Aorta (tissue), 5 donors: ENCODE data around the gene RPL28. TPM values are rescaled to one million over a fixed set of nuclear protein-coding genes. Genes with fewer than 3 reads are reported as not detected.

ENCODE experiments used
- ATAC-seq: fragments of 200-7000 bp; cut with Tn5 transposase; one replicate; pipeline ENCODE4 v1.9.1; 2022; ENCODE audit warnings: moderate library complexity; ENCODE audit not compliant: low FRiP score
- DNase-seq, 2 donors: peaks; one replicate each; pipeline ENCODE4 v3.0.0-alpha.2; 2020
- H3K27ac ChIP-seq, 2 donors: one replicate each; pipeline ENCODE4 v1.5.1; 2013; ENCODE audit warnings: low read length in 2 of 2, mild to moderate bottlenecking in 2 of 2, moderate library complexity in 2 of 2, control low read depth in 1 of 2, inconsistent platforms in 1 of 2, low read depth in 1 of 2
- H3K27me3 ChIP-seq, 2 donors: one replicate each; pipeline ENCODE4 v1.6.1; 2013; ENCODE audit warnings: control low read depth in 1 of 2, low read length in 1 of 2, mild to moderate bottlenecking in 1 of 2, moderate library complexity in 1 of 2; ENCODE audit not compliant: insufficient read depth in 2 of 2, control insufficient read depth in 1 of 2
- H3K36me3 ChIP-seq, 2 donors: one replicate each; pipeline ENCODE4 v1.6.1; 2013; ENCODE audit warnings: control low read depth in 1 of 2, low read length in 1 of 2, mild to moderate bottlenecking in 1 of 2; ENCODE audit not compliant: insufficient read depth in 2 of 2, control insufficient read depth in 1 of 2
- H3K4me1 ChIP-seq, 2 donors: one replicate each; pipeline ENCODE4 v1.6.1; 2013; ENCODE audit warnings: low read length in 2 of 2, control low read depth in 1 of 2, mild to moderate bottlenecking in 1 of 2, moderate library complexity in 1 of 2; ENCODE audit not compliant: insufficient read depth in 2 of 2, control insufficient read depth in 1 of 2
- H3K4me3 ChIP-seq, 2 donors: one replicate each; pipeline ENCODE4 v1.5.1; 2013; ENCODE audit warnings: low read length in 2 of 2, control low read depth in 1 of 2, mild to moderate bottlenecking in 1 of 2
- H3K9me3 ChIP-seq: one replicate; pipeline ENCODE4 v1.6.1; 2013; ENCODE audit warnings: mild to moderate bottlenecking, low read length; ENCODE audit not compliant: control insufficient read depth
- WGBS, 2 donors: extraction: QIAGEN DNeasy Blood & Tissue Kit; methylation state at CpG; one replicate each; pipeline ENCODE4 v1.1.7; 2013; 5-methylcytosine and 5-hydroxymethylcytosine counted together
- intact Hi-C, 2 donors: fragments of 100-400 bp; cut with DNase I; formaldehyde crosslinking; loops; one replicate each; pipeline versions ENCODE4 v1.14.2 to v1.15.0; 2022
- long read RNA-seq, 2 donors: library from polyadenylated mRNA; unstranded; transcript quantifications; one replicate each; pipeline ENCODE4 v2.0.0, GENCODE V29; 2020 to 2021
- polyA plus RNA-seq, 2 donors: library from polyadenylated mRNA; stranded (reverse); fragments of 200-250 nt; gene quantifications; one replicate each; pipeline ENCODE4 v1.2.3, GENCODE V29; 2013
- total RNA-seq, 2 donors: library from RNA; stranded (reverse); fragmentation: NEBNext Ultra II Directional; extraction: Animal tissue kit (Norgen Biotek cat#: 25700); gene quantifications; one replicate each; pipeline ENCODE4 v1.2.1, GENCODE V29; 2021
- donor health status: healthy with polysubstance abuse.
- donor health status: Bipolar disorder and iron deficiency.
- donor health status: DM: no; HTN: no; CAD: no.
- donor health status: DM: no; HTN: no; CAD: no.
- donor health status: DM: yes; HTN: yes; CAD: no.

Gene RPL28
- 1,000 to 10,000 TPM in 1 of 2 donors, 100 to 1,000 TPM in 1; 841 to 1,022 TPM for total RNA-seq
- 1,000 to 10,000 TPM; 1,298 to 1,335 TPM for polyA plus RNA-seq
- long read RNA-seq, donor 1, full-length matches to known transcripts = 155 of 163 reads
- long read RNA-seq, donor 1, partial matches to known transcripts = 5 of 163 reads
- long read RNA-seq, donor 1, other reads (novel, unspliced or antisense) = 3 of 163 reads
- long read RNA-seq, donor 2, full-length matches to known transcripts = 83 of 94 reads
- long read RNA-seq, donor 2, partial matches to known transcripts = 9 of 94 reads
- long read RNA-seq, donor 2, other reads (novel, unspliced or antisense) = 2 of 94 reads

DNA sequence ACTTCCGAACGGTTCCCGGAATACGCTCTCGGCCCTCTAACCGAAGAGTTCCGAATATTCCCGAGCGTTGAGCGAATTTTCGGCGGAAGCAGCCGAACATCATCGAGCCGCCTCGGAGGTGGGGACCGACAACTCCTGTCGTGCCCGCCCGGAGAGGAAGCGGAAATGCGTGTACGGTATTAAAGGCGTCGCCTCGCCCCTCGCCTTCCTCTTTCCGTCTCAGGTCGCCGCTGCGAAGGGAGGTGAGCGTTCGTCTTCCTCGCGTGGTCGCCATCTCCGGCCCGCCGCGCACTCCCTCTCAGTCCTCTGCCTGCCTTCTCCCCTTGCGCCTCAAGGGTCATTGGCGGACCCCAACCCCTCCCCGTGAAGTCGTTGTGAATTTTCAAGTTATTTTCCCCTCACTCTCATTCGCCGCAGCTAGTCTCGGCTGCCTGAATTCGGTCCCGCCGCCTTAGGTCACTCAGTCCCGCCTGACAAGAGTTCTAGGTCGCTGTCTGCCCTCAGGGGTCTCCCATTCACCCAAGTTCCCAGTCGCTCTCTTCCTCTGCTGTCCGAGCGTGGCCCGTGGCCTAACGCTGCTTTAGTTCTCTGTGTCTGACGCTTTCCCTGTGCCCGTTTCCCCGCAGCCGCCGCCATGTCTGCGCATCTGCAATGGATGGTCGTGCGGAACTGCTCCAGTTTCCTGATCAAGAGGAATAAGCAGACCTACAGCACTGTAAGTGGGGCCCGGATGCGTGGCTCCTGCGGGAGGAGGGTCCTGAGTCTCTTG lies at the start of gene RPL28:
Gene RPL28 (plus strand): TSS at position 209 of the 769 bp plus-strand sequence. CDS start 426 bp downstream, at position 635.
- Histone ChIP-seq H3K9me3 (no peaks in the 10 kb centered on the region), H3K4me1 (no peaks in the 10 kb centered on the region), H3K36me3 (no peaks in the 10 kb centered on the region), H3K27me3 (peaks cover 0 to 2% of the 10 kb centered on the region in 2 donors), H3K4me3 (peak within 1 kb of the TSS; percentile 66 to 76), H3K27ac (peak within 1 kb of the TSS in 1 of 2 donors; percentile 87)
- ATAC-seq (peak; percentile 96), DNase-seq (peak; percentile 98 to 99)
- 0% methylated on average over 68 of the region's 68 CpGs for WGBS, 2 donors
- intact Hi-C loops = loop anchor here in 1 of 2 donors (1.0 to 2.0 kb wide), 4 partner anchors 21 to 105 kb away; partner anchors contain the start of genes HSPBP1, KMT5C and UBE2S

DNA sequence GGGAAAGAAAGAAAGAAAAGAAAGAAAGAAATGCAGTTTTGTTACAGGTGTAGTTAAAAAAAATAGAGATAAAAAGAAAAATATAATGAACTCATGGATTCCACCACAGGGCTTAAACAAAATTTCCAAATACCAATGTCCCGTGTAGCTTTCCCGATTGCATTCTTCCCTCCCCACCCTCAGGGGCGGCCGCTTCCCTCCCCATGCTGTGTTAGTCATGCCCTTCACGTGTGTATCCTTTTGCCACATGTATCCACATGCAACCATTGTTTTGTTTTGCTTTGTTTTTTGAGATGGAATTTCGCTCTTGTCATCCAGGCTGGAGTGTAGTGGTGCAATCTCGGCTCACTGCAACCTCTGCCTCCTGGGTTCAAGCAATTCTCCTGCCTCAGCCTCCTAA lies 49.6 kb upstream of the RPL28 start:
- intact Hi-C loops = no loop called here
- Histone ChIP-seq H3K9me3 (no peaks in the 10 kb centered on the region), H3K4me3 (no peak overlapping the region), H3K27me3 (no peaks in the 10 kb centered on the region), H3K36me3 (no peaks in the 10 kb centered on the region), H3K27ac (no peak overlapping the region), H3K4me1 (no peaks in the 10 kb centered on the region)
- no peak for ATAC-seq
- WGBS, 2 donors = 75 to 77% methylated on average over 7 of the region's 7 CpGs
- DNase-seq = no peak

DNA sequence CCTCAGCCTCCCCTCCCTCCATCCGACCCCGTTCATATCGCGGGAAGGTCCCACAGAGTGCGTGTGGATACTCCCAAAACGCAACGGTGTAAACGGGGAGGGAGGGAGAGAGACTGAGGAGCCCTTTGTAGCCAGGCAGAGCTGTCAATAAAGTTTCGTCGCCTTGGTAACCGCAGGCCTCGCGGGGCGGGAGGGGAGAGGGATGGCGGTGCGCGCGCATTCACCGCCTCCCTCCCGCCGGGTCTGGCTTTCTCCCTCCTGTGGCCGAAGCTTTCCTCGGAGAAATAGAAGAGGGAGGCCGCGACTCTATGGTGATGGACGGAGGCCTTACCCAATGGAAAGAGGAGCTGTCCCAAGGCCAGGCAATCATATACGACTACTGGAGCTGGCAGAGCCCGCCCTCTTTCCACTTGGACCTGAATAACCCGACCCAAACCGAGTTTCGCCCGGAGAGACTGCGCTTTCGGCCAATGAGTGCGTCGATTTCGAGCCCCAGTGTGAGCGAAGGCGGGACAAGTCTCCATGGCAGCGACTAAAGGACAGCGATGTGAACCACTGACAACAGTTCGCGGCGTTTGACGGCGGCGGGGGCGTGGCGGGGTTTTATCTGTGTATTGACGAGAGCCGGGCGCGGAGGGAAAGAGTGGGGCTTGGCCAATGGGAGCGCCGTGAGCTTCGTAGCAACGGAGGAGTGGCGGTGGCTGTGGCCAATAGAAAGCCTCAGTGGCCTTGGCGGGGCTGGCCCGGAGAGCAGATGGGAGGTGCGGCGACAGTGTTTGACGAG lies 46.4 kb upstream of the RPL28 start, which contains the start of gene KMT5C:
Gene KMT5C (plus strand): TSS at position 772 of the 784 bp plus-strand sequence. CDS start 2,061 bp downstream, outside the sequence.
- Histone ChIP-seq H3K9me3 (no peaks in the 10 kb centered on the region), H3K4me3 (peak within 1 kb of the TSS; percentile 48 to 56)
- 0% methylated on average over 62 to 63 of the region's 63 CpGs for whole genome bisulfite sequencing, 2 donors

DNA sequence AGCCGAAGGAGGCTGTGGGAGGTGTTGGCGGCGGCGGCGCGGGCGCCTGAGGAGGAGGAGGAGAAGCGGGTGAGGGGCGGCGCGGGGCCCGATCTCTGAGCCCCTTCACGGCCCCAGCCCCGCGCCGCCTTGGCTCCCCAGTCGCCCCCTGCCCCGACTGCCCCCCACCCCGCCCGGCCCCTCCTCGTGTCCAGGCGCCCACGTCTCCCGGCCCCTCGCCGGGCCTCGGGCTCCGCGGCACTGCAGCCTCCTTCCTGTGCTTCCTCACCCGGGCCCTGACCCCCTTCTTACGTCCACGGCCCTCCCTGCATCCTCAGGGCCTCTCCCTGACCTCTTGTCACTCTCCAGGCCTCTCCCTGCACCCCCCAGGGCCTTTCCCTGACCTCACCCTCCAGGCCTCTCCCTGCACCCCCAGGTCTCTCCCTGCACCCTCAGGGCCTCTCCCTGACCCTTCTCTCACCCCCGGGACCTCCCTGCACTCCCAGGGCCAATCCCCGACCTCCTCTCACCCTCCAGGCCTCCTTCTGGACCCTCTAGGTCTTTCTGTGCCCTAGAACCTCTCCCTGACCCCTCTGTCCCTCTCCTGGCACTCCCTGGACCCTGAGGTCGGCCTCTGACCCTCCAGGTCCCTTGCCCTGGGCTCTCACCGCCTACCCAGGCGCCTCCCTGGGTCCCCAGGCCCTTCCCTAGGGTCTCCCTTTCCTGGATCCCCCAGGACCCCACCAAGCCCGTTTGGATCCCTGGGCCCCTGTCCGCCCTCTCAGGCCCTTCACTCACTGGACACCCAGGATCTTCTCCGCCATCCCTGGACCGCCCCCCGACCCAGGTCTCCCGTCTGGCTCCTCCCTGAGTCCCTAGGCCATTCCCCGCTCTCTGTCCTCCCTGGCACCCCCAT lies 45.6 kb upstream of the RPL28 start:
- WGBS, 2 donors = 3% methylated on average over 19 to 44 of the region's 44 CpGs
- no peak for ATAC-seq

More for the DNA sequence above, 46.4 kb upstream of the RPL28 start, which contains the start of gene KMT5C:
- Histone ChIP-seq H3K36me3 (no peaks in the 10 kb centered on the region), H3K4me1 (no peaks in the 10 kb centered on the region), H3K27me3 (no peaks in the 10 kb centered on the region), H3K27ac (peak within 1 kb of the TSS in 1 of 2 donors; percentile 39)
- intact Hi-C loops = loop anchor here in 1 of 2 donors (1.0 kb wide), 2 partner anchors 46 to 80 kb away; partner anchors contain the start of genes PPP6R1 and RPL28
- peak; percentile 97 for ATAC-seq
- peak; percentile 100 for DNase-seq

DNA sequence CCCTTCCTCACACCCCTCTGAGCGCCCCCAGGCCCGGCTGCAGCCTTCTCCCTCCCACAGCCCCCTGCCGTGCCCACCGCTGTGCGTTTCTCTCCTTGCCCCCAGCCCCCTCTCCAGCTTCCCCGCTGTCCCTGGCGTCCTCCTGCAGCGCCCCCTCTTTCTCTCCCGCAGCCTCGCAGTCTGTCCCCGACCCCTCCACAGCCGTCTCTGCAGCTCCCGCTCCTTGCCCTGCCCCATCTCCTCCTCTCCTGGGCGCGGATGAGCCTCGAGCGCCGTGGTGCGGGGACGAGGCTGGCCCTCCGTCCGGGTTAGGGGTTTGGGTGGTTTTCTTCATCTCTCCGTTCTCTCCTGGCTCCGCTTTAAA lies 45.0 kb upstream of the RPL28 start:
- Histone ChIP-seq H3K27ac (no peak overlapping the region), H3K27me3 (no peaks in the 10 kb centered on the region), H3K9me3 (no peaks in the 10 kb centered on the region), H3K36me3 (no peaks in the 10 kb centered on the region), H3K4me1 (no peaks in the 10 kb centered on the region), H3K4me3 (peak overlapping the region in 1 of 2 donors; percentile 11)
- DNase-seq (no peak), ATAC-seq (no peak)
- WGBS, 2 donors = 0 to 3% methylated on average over 20 to 24 of the region's 24 CpGs
- intact Hi-C loops = loop anchor here in 1 of 2 donors (5.0 kb wide), 1 partner anchor 42 kb away; the partner anchor contains the start of gene TMEM238

More for the DNA sequence above, 45.6 kb upstream of the RPL28 start:
- H3K4me1 ChIP-seq = no peaks in the 10 kb centered on the region
- no peak for DNase-seq
- intact Hi-C loops = loop anchor here (1.0 to 5.0 kb wide), 3 partner anchors 42 to 81 kb away; partner anchors contain the start of genes PPP6R1 (in 1 of the 2), RPL28 (in 1 of the 2) and TMEM238 (in 1 of the 2)
- H3K4me3 ChIP-seq = peak overlapping the region; percentile 48 to 56
- H3K36me3 ChIP-seq = no peaks in the 10 kb centered on the region
- H3K9me3 ChIP-seq = no peaks in the 10 kb centered on the region
- H3K27me3 ChIP-seq = no peaks in the 10 kb centered on the region
- H3K27ac ChIP-seq = no peak overlapping the region

DNA sequence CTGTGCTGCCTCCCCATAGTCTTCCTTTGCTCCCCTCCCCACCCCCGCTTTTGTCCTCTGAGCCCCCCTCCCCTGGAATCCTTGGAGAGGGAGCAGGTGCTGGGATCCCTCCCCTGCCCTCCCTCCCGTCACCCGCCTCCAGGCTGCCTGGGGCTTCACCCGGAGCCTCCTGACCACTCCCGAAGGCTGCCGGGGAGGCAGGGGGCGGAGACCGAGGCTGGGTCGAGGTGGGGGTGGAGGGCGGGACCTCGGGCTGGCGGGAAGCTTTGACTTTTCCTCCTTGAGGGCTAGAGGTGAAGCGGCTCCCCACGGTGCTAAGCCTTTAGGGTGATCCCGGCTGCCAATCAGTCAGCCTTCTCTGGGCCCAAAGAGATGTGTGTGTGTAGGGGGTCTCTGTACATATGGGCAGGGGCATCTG lies 44.6 kb upstream of the RPL28 start:
- H3K27ac ChIP-seq = no peak overlapping the region
- H3K4me3 ChIP-seq = peak overlapping the region in 1 of 2 donors; percentile 11
- 2 to 3% methylated on average over 14 to 15 of the region's 15 CpGs for WGBS, 2 donors
- no peak for ATAC-seq
- intact Hi-C loops = loop anchor here in 1 of 2 donors (5.0 kb wide), 1 partner anchor 41 kb away; the partner anchor contains the start of gene TMEM238
- no peaks in the 10 kb centered on the region for H3K9me3 ChIP-seq
- no peaks in the 10 kb centered on the region for H3K27me3 ChIP-seq
- no peaks in the 10 kb centered on the region for H3K36me3 ChIP-seq
- DNase-seq = peak; percentile 83 to 91
- H3K4me1 ChIP-seq = no peaks in the 10 kb centered on the region

DNA sequence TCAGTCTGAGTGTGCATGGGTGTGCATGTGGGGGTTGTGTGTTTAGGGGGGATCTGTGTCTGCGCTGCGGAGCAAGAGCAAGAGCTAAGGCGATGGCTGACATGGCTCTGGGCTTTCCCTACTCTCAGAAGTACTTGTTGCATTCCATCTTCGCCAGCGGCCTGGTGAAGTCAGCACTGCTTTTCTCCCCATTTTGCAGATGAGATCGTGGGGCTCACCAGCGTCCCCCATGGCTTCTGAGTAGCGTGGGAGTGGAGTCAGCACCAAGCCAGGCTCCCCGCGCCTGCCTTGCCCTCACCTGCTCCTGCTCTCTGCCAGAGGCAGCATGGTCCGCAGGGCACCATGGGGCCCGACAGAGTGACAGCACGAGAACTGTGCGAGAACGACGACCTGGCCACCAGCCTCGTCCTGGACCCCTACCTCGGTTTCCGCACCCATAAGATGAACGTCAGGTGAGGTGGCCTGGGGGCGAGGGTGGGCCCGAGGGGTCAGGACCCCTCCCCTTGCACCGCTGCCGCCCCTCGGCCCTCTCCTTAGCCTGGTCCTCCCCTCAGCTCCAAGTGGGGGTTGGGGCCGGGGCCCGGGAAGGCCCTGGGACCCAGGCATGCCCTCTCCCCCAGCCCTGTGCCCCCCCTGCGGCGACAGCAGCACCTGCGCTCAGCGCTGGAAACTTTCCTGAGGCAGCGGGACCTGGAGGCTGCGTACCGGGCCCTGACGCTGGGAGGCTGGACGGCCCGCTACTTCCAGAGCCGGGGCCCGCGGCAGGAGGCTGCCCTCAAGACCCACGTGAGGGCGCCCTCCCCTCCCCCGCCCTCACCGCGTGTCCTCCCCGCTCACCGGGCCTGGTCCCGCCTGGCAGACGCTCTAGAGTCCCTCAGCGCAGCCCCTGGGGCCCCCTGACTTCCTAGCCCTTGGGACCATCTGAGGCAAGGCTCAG lies 43.9 kb upstream of the RPL28 start:
- no peaks in the 10 kb centered on the region for H3K4me1 ChIP-seq
- no peak for DNase-seq
- WGBS, 2 donors = 81 to 84% methylated on average over 44 to 50 of the region's 50 CpGs
- H3K9me3 ChIP-seq = no peaks in the 10 kb centered on the region
- no peak for ATAC-seq
- no peaks in the 10 kb centered on the region for H3K36me3 ChIP-seq
- H3K4me3 ChIP-seq = no peak overlapping the region
- intact Hi-C loops = loop anchor here in 1 of 2 donors (5.0 kb wide), 1 partner anchor 40 kb away; the partner anchor contains the start of gene TMEM238
- H3K27ac ChIP-seq = no peak overlapping the region
- H3K27me3 ChIP-seq = no peaks in the 10 kb centered on the region
